IMR-90 (cell line): ENCODE results near the gene PDRG1.

Source experiments
- CTCF ChIP-seq: conservative IDR thresholded peaks from 2 replicates; pipeline ENCODE4 v1.5.1; 2012; ENCODE audit warnings: mild to moderate bottlenecking, low read depth, low read length, improper control_type of control experiment
- MXI1 ChIP-seq: IDR thresholded peaks from 2 replicates; pipeline ENCODE4 v1.6.1; 2012; ENCODE audit warnings: low read depth, mild to moderate bottlenecking, low read length, moderate library complexity, borderline replicate concordance
- NFE2L2 ChIP-seq: fragments of 150-350 bp; IDR thresholded peaks from 2 replicates; pipeline ENCODE4 v1.6.1; 2016; ENCODE audit warnings: low read depth, mild to moderate bottlenecking, low read length
- RAD21 ChIP-seq: IDR thresholded peaks from 2 replicates; pipeline ENCODE4 v1.6.1; 2012; ENCODE audit warnings: low read length, improper control_type of control experiment
- USF2 ChIP-seq: fragments of 150-350 bp; IDR thresholded peaks from 2 replicates; pipeline ENCODE4 v1.6.1; 2017; ENCODE audit warnings: mild to moderate bottlenecking, antibody characterized with exemption, low read length, low read depth

GRCh38 chr20:31949877-31950646, 1.8 kb downstream of the PDRG1 start:
- TF ChIP-seq CTCF (no peak), USF2 (no peak), MXI1 (no peak), NFE2L2 (no peak), RAD21 (no peak)
